Measurements from ENCODE around the gene PLAC1. TPM values are rescaled to one million over a fixed set of nuclear protein-coding genes. Genes with fewer than 3 reads are reported as not detected.
A peak's percentile ranks its signal among the peaks of the same experiment; 100 is the strongest.

PLAC1 gene
- total and polyA plus RNA-seq, 2 experiments from 2014 or later: 0.93 to 2.9 TPM

DNA sequence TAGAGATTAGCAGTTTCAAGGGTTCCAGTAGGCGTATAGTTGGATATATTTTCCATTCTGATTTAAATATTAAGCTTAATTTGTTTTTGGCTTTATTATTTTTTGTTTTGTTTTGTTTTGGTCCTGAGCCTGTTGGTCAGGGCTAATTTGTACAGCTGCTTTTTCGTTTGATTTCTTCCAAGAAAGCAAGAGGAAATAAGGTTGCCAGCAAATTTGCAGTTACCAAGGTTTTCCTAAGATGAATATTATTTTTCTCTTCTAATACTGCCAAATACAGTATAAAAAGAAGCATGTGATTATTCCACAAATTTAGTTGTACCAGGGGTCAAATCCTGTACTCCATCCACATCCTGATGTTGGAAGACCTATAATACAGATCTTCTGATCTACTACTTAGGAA is 24.9 kb downstream of the PLAC1 start:
- Histone ChIP-seq H3K79me2 (no peaks in the 10 kb centered on the region), H3K9me2 (replicated peaks; ENCODE audit: insufficient read depth) (no peaks in the 10 kb centered on the region), H2AFZ (no peak overlapping the region), H3K4me3 (no peak overlapping the region), H4K20me1 (ENCODE audit: insufficient read depth, poor library complexity, severe bottlenecking) (no peaks in the 10 kb centered on the region), H3K27me3 (no peaks in the 10 kb centered on the region), H3K36me3 (replicated peaks; ENCODE audit: insufficient read depth, low read depth) (no peaks in the 10 kb centered on the region), H3K4me2 (no peak overlapping the region), H3K4me1 (ENCODE audit: insufficient read depth) (peaks cover 4% of the 10 kb centered on the region), H3K27ac (no peak overlapping the region), H3K9me3 (ENCODE audit: low read depth) (no peaks in the 10 kb centered on the region)
- DNase-seq (ENCODE audit: low spot score): no peak
- no peak for TF ChIP-seq EZH2 (IDR thresholded peaks at IDR 0.05; ENCODE audit: borderline replicate concordance)
- TF ChIP-seq, protein P1, sequence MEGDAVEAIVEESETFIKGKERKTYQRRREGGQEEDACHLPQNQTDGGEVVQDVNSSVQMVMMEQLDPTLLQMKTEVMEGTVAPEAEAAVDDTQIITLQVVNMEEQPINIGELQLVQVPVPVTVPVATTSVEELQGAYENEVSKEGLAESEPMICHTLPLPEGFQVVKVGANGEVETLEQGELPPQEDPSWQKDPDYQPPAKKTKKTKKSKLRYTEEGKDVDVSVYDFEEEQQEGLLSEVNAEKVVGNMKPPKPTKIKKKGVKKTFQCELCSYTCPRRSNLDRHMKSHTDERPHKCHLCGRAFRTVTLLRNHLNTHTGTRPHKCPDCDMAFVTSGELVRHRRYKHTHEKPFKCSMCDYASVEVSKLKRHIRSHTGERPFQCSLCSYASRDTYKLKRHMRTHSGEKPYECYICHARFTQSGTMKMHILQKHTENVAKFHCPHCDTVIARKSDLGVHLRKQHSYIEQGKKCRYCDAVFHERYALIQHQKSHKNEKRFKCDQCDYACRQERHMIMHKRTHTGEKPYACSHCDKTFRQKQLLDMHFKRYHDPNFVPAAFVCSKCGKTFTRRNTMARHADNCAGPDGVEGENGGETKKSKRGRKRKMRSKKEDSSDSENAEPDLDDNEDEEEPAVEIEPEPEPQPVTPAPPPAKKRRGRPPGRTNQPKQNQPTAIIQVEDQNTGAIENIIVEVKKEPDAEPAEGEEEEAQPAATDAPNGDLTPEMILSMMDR (IDR thresholded peaks at IDR 0.05; ENCODE audit: poor library complexity): no peak
- TF ChIP-seq EZH2phosphoT487 (IDR thresholded peaks at IDR 0.05; ENCODE audit: low read depth, severe bottlenecking, unreplicated experiment): no peak
- 66% methylated on average over 2 of the region's 2 CpGs for WGBS (ENCODE audit: low lambda C conversion rate, missing lambda C conversion rate)

DNA sequence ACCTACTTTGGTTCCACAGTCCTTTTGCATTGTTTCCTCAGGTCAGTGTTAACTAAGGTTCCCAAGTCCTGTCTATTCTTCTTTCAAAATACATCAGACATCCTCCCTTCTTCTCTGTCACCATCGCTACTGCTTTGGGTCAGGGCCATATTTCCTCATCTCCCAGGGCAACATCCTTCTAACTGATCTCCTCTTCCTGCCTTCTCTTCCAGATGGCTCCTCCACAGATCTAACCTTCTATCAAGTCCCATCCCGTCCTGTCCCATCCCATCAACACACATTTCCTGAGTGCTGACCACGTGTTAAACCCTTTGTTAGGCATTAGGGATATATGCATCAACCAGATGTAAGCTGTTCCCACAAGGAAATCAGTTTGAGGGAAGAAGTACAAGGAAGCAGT is 25.9 kb downstream of the PLAC1 start:
- H3K27me3 ChIP-seq: no peaks in the 10 kb centered on the region
- H3K36me3 ChIP-seq (replicated peaks; ENCODE audit: insufficient read depth, low read depth): no peaks in the 10 kb centered on the region
- H3K9me2 ChIP-seq (replicated peaks; ENCODE audit: insufficient read depth): no peaks in the 10 kb centered on the region
- no peak overlapping the region for H3K4me3 ChIP-seq
- H3K9me3 ChIP-seq (ENCODE audit: low read depth): no peaks in the 10 kb centered on the region
- TF ChIP-seq, protein P1 (IDR thresholded peaks at IDR 0.05; ENCODE audit: poor library complexity): no peak
- TF ChIP-seq EZH2phosphoT487 (IDR thresholded peaks at IDR 0.05; ENCODE audit: low read depth, severe bottlenecking, unreplicated experiment) (no peak), EZH2 (IDR thresholded peaks at IDR 0.05; ENCODE audit: borderline replicate concordance) (no peak)
- H3K4me1 ChIP-seq (ENCODE audit: insufficient read depth): peaks cover 4% of the 10 kb centered on the region
- no peaks in the 10 kb centered on the region for H3K79me2 ChIP-seq
- DNase-seq (ENCODE audit: low spot score): no peak
- WGBS (ENCODE audit: low lambda C conversion rate, missing lambda C conversion rate): 63% methylated on average over 3 of the region's 3 CpGs
- H3K4me2 ChIP-seq: no peak overlapping the region
- H4K20me1 ChIP-seq (ENCODE audit: insufficient read depth, poor library complexity, severe bottlenecking): no peaks in the 10 kb centered on the region
- peak overlapping the region; percentile 6 for H3K27ac ChIP-seq
- no peak overlapping the region for H2AFZ ChIP-seq

DNA sequence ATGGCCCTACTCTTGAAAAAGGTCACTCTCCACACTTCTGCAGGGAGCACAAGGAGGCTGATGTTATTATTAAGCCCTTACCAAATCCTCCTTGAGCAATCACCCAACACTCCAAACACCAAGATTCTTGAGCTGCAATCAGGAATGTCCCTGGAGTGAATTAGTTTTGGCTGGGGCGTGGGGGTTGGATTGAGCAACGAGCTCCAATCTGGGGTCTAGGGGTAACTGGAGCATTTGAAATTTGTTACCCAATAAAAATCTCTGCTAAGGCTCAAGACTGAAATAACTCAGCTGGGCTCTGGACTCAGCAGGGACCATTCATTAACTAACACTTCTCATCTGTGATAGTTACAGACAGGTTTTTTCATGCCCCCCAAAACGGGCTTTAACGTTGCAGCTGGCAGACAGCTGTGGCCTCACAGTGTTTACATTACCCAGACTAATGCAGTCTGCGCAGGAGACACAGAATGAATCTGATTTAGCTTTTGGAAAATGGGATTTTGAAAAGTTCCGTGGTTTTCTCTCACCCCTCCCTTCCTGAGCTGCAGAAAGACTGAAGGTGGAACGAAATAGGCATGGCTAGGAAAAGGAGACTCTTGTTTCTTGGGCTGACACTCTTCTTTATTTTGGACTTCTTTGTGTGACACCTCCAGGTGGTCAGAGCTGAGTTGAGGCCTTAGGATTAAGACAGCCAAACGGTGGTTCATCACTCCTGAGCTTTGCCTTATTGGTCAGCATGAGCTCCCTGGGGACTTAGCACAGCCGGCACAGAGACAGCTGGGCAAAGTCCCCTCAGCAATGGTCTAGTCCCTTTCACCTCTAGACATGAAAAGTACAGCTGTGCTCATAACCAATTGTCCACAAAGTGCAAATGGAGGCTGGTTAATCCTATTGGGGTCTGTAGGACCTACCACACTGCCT is 26.6 kb downstream of the PLAC1 start:
- H3K27me3 ChIP-seq: no peaks in the 10 kb centered on the region
- DNase-seq (ENCODE audit: low spot score): no peak
- TF ChIP-seq EZH2 (IDR thresholded peaks at IDR 0.05; ENCODE audit: borderline replicate concordance): no peak
- TF ChIP-seq, protein P1 (IDR thresholded peaks at IDR 0.05; ENCODE audit: poor library complexity): no peak
- no peak for TF ChIP-seq EZH2phosphoT487 (IDR thresholded peaks at IDR 0.05; ENCODE audit: low read depth, severe bottlenecking, unreplicated experiment)
- H3K9me3 ChIP-seq (ENCODE audit: low read depth): no peaks in the 10 kb centered on the region
- H3K9me2 ChIP-seq (replicated peaks; ENCODE audit: insufficient read depth): no peaks in the 10 kb centered on the region
- no peak overlapping the region for H3K4me3 ChIP-seq
- WGBS (ENCODE audit: low lambda C conversion rate, missing lambda C conversion rate): 33% methylated on average over 9 of the region's 9 CpGs
- H3K36me3 ChIP-seq (replicated peaks; ENCODE audit: insufficient read depth, low read depth): no peaks in the 10 kb centered on the region
- H3K27ac ChIP-seq: peak overlapping the region; percentile 6
- no peak overlapping the region for H2AFZ ChIP-seq
- H3K4me2 ChIP-seq: no peak overlapping the region
- no peaks in the 10 kb centered on the region for H4K20me1 ChIP-seq (ENCODE audit: insufficient read depth, poor library complexity, severe bottlenecking)
- peaks cover 4% of the 10 kb centered on the region for H3K4me1 ChIP-seq (ENCODE audit: insufficient read depth)
- no peaks in the 10 kb centered on the region for H3K79me2 ChIP-seq
